NCI-H1105 treated with DMSO at 0.1 percent for 48 hours (cell line): ENCODE results near the gene PPP1R15B.

Source experiments
- DNase-seq: peaks from one replicate; lab custom pipeline; 2025; lab: John Stamatoyannopoulos, UW

PPP1R15B gene

DNA sequence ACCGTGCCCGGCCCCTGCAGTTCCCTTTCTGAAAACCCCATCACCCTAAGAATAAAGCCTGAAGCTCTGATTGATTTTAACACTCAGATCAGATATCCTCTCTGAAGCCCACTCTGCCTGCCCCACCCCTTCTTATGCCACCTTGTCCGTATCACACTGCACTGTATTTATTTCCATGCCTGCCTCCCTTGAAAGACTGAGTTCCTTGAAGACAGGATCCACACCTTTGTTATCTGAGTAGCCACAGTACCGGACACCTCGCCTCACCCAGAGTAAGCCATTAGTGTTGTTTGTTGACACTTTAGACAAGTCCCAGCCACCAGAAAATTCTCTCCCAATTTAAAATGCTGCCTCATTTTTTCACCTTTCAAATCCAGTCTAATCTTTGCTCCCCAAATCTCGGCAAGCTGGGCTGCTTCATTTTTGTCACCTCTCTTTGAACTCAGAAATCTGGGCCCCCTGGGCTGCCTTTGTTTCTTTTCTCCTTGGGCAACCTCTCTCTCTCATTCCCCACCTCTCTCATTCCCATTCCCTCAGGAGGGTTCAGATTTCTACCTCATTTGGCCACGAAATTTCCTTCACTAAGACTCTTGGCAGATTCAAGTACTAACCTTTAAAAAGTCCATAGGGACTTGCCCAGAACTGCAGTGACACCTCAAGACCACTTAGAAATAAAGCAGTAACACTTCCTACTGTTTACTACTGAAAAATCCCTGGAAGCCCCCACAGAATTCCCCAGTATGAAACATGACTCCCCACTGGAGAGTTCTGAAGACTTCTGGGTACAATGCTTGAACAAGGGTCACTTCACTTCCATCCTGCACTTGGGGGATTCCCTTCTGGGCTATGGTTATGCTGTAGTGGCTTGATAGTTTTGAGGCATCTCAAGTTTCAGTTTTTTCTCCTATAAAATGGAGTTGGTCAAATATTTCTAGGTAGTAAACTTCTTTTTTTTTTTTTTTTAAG, 8.7 kb upstream of the PPP1R15B start:
- no peak for DNase-seq

DNA sequence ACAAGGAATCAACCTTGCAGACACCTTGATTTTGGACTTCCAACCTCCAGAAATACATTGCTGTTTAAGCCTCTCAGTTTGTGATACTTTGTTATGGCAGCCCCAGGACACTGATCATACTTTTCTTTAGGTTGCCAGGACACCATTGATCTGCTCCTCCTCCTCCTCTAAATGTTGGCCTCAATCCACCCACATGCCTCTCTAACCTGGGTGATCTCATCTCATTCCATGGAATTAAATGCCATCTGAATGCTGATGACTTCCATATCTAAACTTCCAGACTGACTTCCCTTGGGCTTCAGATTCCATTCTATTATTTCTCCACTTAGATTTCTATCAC, 7.4 kb upstream of the PPP1R15B start:
- no peak for DNase-seq

DNA sequence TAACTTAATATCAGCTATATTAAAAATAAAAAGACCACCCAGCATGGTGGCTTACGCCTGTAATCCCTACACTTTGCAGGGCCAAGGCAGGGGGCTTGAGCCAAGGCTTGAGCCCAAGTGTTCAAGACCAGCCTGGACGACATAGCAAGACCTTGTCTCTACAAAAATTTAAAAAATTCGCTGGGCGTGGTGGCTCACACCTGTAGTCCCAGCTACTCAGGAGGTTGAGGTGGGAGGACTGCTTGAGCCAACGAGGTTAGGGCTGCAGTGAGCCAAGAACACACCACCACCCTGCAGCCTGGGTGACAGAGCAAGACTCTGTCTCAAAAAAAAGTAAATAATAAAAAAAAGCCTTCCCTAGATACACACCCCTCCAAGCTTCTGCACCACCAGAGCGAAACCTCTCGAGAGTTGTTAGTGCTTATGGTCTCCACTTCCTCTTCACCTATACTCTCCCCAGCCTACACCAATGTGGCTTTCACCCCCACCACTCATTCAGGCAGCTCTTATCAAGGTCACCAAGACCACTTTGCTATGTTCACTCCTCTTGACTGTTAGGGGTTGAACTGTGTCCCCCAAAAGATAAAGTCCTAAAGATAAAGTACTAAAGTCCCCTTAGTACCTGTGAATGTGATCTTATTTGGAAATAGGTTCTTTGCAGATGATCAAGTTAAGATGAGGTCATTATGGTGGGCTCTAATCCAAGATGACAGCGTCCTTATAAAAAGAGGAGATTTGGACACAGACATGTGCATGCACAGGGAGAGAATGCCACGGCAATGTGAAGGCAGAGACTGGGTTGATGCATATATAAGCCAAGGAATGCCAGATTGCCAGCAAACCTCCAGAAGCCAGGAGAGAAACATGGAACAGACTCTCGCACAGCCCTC, 6.8 kb upstream of the PPP1R15B start:
- no peak for DNase-seq

DNA sequence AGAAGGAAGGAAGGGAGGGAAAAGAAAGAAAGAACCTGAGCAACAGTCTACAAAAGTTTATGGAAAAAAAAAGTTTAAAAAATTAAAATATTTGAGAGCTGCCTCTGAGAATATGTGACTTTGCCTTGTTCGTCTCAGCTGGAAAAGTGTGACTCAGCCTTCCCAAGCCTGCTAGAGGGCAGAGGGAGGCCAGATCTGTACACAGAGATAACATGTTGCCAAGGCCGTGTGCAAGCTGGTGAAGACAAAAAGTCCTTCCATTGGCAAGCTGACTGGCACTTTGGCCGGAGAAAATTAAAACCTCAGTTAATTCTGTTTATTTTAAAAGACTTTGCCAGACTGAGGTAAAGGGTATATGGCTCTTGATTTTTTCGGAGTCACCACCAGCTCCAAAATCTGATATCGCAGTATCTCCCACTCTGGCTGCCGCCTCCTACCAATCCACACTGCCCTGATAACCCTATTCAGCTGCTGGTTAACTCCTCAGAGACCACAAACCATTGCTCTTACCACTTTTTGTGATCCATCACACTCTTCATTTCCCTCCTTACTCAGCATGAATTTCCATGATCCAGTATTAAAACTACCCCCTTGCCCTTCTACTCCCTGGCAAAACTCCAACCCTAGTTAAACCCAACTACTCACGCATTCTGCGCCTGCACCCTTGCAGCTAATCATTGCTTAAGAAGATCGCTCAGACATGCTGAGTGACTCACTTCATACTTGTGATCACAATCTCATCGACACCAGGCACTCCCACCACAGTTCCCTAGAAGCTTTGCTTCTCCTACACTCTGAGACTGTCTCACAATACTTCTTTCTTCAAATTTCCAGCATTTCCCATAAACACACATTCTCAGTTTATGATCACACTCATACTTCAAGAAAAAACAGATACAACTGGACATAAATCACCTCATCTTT, 5.7 kb upstream of the PPP1R15B start:
- no peak for DNase-seq

DNA sequence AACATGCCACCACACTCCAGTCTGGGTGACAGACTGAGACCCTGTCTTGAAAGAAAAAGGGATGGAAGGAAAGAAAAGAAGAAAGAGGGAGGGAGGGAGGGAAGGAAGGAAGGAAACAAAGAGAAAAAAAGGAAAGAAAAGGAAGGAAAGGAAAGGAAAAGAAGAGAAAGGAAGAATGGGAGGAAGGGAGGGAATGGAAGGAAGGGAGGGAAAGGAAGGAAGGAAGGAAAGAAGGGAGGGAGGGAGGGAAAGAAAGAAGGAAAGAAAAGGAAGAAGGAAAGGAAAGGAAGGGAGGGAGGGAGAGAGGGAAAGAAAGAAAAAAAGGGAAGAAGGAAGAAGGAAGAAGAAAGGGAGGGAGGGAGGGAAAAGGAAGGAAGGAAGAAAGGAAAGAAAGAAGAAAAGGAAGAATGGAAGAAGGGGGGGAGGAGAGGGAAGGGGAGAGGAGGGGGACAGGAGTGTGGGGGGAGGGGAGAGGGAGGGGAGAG, 5.0 kb upstream of the PPP1R15B start:
- DNase-seq = no peak

DNA sequence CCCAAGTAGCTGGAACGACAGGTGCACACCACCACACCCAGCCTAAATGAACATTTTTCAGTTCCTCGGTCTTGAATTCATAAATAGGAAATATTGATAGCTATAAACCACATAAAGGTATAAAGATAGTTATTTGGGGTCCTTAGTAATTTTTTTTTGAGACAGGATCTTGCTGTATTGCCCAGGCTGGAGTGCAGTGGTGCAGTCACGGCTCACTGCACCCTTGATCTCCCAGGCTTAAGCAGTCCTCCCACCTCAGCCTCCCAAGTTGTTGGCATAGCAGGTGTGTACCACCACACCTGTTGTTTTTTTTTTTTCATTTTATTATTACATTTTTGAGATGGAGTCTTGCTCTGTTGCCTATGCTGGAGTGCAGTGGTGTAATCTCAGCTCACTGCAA, 3.7 kb upstream of the PPP1R15B start:
- no peak for DNase-seq

DNA sequence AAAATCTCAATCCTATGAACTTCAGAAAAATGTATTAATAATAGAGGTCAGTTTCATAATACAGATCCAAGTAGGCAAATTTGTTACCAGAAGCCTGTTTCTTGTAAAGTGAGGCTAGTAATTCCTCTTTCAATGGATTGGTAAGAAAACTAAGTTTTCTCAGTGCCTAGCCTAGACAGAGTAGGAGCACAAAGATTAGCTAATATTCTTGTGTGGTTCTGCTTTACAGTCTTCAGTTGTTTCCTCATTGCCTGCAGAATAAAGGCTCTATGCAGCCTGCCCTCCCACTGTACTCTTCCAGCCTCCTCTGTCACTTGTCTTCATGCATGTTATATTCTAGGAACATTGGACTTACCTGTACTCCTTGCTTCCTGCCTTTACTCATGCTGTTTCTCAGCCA, 2.4 kb upstream of the PPP1R15B start:
- DNase-seq = no peak

DNA sequence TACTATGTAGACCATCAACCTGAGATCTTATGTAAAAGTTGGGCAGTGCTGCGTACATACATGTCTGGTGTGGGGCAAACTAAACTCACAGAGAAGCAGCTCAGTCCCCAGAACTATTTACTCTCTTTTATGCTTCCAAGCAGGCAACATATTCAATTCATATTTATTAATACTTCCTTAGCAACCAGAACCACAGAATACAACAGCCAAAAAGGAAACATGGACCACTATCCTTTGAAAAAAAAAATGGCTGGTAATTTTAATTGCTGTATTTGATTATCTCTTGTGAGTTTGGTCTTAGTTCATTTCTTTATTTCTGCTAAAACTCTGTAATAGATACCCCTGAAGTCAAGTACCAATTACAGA, 1.5 kb upstream of the PPP1R15B start:
- DNase-seq = no peak

DNA sequence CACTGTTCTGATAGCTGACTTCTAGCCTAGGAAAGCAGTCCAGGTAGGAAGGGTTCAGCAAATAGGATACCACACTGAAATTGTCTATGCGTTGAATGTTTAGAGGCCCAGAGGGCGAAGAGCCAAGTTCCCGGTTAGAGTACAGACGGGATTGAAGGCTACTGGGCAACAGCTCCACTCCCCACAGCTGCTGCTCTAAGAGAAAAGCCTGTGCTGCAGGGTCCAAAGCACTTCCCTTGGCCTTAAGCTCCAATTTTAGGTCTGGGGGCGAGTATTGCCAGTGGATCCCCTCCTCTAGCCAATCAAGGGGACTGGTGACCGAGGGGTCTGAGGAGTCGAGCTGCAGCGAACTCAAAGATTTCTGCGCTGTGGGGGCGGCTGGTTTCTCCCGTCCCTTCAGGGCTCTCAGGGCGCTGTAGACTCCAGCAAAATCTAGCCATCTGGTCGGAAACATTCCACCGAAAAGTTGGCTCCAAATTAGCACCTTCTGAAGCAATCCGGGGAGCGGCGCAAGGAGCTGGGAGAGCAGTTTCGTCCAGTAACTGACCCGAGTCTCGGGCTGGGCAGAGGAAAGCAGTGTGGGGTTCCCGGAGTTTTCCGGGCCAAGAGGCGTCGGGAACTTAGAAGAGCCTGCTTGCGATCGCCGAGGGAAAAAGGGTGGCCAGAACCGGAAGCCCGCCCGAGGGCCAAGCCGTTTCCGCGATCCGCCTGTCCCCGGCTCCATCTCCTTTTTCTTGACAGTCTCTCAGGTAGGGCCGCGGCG, 748 bp downstream of the PPP1R15B start:
- DNase-seq = no peak

DNA sequence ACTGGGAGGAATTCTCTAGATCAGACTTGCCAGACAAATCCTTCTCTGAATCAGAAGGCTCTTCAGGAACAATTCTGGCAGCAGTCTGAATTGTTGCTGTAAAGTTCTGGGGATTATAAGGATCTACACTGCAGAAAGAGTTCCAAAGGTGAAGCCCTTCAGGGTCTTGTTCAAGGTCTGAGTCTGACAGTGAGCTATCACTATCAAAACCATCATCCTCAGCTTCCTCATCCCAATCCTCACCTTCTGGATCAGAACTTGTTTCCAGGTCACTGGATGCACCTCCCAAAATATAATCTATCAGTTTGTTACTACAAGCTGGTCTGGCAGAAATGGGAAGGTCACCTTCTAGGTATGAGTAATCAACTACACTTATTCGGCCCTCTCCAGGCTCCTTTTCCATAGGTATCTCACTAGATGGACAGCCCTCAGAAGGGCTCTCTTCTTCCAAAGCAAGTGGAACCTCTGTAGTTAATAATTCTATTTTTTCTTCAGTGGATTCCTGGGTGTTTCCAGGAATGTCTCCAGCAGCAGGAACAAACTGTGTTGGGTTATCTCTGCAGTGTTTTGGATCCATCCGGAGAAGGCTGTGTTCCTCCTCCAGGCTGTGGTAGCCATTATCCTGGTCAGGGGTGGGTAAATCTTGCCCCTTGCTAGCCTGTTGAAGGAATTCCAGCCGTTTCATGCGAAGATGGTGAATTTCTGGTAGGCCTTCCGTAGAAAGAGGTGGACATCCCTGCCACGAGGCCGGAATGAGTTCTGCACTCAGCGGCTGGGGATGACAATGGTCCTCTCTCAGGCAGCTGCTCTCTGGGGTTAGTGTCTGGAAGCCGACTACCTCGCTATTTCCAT, 1.6 kb downstream of the PPP1R15B start:
- DNase-seq = no peak

DNA sequence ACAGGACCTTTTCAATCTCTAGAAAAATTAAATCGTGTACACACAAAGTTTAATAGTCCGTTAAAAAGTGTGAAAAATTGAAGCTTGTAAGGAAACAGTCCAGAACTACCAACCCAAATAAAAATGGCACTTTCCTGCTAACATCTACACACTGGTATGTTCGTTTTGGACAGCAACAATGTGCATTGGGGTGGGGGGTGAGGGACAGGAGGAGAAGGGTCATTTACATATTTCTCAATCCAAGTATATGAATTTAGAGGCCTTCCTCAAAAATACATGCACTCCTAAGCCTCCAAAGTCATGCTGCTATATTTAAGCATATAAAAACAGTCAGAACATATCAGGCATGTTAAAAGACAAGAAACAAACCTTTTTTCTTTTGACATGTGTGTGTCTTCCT, 2.5 kb downstream of the PPP1R15B start:
- DNase-seq = no peak

DNA sequence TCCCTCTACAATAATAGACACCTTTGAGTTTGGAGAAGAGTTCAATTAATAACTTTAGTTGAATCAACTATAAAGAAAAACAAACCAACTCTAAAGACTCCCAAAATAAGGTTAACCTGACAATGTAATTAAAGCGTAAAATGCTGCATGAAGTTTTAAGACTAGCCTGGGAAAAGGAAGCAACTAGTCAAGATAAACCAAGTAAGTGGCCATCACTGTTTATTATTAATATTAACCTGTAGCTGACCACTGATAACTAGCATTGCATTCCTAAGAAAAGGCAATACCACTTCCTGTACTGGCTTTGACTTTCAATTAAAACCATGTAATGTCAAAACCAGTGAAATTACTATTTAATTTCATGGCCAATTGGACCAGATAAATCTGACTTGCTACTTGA, 3.0 kb downstream of the PPP1R15B start:
- DNase-seq = no peak

DNA sequence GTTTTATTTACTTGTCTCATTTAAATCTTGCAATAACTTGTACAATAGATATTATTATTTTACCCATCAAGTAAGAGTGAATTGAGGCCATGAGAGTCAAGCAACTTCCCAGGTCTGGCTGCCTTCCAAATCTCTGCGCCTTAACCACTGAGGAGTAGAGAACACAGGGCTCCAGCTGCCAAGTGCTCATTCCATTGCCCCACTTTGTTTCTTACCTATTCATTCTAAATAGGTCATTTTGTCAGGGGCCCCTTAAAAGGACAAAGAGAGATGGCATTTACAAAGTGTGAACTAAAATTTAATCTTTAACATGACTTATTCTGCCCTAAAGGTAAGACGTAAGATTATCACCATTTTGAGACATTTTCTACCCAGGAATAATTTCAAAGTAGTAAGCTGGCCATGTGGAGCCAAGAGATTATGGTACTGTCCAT, 3.5 kb downstream of the PPP1R15B start:
- peak; percentile 75 for DNase-seq

DNA sequence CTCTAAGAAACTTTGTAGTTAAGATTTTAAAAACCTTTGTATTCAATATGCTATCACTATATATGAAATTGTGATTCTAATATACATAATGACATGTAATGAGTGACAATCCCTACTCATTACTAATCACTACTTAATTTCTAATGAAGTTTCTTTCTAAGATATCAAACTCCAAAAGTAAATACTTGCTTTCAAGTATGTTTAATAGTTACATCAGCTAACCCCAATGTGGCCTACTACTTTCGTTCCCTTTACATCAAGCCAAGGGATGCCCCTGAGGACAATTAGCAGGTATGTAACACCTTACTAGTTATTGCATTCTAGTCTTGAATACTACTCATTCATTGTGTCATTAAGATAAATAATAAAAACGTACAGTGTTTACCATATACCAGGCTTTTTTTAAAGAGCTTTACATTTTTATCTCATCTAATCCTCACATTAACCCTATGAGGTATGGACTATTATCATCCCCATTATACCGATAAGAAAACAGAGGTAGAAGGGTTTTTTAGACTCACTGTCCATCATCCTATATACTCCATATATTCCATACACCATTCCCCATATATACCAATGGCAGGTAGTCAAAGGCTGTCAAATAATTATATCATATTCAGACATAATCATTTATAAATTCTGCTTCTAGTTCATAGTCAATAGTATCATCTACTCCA, 4.2 kb downstream of the PPP1R15B start:
- DNase-seq = no peak

DNA sequence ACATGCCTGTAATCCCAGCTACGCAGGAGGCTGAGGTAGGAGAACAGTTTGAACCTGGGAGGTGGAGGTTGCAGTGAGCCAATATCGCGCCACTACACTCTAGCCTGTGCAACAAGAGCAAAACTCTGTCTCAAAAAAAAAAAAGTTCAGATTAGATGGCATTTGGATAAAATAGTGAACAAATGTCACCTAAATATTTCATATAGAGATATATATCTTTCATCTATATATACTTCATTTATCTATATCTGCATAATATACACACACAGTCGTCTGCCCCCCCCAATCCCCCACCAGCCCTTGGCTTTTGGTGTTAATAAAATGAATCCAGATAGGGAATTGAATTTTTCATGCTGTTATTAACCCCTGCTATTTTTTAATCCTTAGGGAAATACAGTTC, 5.0 kb downstream of the PPP1R15B start:
- DNase-seq = no peak

DNA sequence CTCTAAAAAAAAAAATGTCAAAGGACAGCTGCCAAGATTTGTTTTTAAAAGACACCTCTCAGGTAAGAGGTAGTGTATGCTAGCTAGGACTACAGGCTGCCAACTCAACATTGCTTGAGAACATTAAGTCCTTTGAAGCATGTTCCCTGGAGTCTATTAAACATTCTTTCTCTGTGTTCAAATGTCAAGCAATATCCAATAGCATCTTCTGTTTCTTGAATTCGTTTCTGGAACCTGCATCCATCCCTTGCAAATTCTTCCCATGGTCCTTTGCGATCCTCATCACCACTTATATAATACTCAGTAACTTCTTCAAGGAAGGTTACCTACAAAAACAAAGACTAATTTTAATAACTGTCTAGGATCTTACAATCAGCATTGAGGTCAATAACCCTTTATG, 5.6 kb downstream of the PPP1R15B start:
- no peak for DNase-seq

DNA sequence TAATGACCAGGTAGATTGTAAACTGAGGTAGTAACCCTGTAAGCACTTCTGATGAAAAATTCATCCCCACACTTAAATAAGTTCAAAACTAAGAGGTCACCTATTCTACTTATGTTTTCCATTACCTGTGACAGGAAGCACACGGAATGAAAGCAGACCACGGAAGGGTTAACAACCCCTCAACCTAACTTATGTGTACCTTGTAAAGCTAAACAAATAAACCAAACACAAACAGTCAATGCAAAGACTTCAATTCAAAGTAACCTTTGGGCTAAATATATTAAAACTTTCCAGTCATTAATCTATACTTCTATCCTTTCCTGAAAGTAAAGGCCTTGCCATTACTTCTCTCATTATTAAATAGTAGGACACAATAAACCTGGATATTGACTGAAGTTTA, 7.0 kb downstream of the PPP1R15B start:
- no peak for DNase-seq

DNA sequence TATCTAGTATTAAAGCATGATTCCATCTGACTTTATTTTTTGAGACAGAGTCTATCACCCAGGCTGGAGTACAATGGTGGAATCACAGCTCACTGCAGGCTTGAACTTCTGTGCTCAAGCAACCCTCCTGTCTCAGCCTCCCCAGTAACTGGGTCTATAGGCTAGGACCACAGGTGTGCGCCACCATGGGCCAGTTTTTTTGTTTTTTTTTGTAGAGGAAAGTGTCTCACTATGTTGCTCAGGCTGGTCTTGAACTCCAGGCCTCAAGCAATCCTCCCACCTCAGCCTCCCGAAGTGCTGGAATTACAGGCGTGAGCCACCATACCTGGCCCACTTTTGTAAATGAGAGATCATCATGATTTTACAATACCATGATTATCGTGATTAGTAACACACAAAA, 9.2 kb downstream of the PPP1R15B start:
- DNase-seq = no peak

DNA sequence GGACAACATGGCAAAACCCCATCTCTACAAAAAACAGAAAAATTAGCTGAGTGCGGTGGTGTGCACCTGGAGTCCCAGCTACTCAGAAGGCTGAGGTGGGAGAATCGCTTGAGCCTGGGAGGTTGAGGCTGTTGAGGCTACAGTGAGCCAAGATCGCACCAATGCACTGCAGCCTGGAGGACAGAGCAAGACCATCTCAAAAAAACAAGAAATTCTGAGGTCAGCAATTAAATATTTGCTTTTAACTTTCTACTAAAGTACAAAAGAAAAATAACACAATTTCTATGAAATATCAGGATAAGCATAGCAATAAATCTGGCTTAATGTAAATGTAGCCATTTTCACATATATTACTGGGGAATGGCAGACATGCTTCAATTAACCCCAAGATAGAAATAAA, 9.9 kb downstream of the PPP1R15B start:
- no peak for DNase-seq
